Stimulated activated CD8-positive, alpha-beta memory T cell treated with anti-CD3 and anti-CD28 coated beads, Interleukin-4, amount 100 ng/mL, for 1 hour (primary cell): ENCODE data around the gene WDR45.

ENCODE experiments used
- DNase-seq, 2 donors: peaks; one replicate each; pipeline ENCODE4 v3.0.0-alpha.2; 2020; ENCODE audit warnings: low read depth in 2 of 2, low spot score in 1 of 2

The WDR45 gene

GRCh38 chrX:49073601-49074575 lies 5.8 kb downstream of the WDR45 start, which contains the start of gene PRAF2:
TSS of gene PRAF2 (minus strand) at chrX:49074002. CDS start at chrX:49073987, 15 bp downstream.
- DNase-seq, result peak; percentile 61 to 79

DNA sequence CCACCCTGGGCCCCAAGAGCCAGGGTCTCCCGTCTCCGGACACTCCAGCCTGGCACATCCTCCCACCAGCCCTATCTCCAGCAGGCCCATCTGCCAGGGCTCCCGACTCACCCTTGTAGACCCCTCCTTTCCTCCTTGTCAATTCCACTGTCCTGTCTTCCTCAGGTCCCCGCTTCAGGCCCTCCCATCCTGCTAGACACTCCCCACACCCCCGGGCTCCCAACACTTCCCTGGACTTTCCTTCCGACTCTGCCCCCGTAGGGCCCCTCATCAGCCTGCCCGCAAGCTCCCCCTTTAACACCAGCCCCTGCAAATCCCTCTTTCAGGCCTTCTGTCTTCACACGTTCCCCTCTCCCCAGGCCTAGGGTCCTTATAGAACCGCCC lies 7.0 kb downstream of the WDR45 start:
- DNase-seq, result no peak

DNA sequence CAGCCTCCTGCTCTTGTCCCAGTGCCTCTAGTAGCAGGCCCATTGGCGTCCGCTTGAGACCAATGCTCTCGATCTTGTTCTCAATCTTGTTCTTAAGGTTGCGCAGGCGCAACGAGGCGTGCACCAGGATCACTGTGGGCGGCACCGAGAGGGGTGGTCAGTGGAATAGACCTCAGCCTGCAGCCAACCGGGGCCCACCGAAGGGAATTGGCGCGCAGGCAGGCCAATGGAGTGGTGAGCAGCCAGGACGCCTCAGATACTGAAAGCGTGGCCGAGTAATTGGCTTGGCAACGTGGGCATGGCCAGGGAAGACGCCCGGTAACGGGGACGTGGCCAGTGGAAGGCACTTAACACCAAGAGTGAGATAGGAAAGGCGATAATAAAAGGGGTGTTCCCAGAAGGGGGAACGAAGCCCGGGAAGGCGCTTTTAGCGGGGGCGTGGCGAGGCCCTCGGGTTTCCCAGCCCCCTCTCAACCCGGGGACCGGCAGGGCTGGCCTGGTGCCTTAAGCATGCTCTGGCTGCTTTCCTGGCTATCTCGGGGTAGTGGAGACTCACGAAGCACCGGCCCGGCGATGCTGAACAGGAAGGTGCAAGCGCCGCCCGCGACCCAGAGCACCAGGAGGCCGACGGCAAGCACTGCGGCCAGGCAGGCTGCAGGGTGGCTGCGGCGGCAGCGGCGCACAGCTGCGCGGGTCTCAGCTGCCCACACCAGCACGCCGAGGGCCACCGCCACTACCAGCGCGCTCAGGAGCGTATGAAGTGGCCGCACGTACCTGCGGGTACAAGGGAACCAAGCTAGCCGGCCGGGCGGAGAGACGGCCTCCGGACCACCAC lies 7.6 kb downstream of the WDR45 start:
- no peak for DNase-seq

GRCh38 chrX:49070988-49071387 lies 8.7 kb downstream of the WDR45 start:
- no peak for DNase-seq

DNA sequence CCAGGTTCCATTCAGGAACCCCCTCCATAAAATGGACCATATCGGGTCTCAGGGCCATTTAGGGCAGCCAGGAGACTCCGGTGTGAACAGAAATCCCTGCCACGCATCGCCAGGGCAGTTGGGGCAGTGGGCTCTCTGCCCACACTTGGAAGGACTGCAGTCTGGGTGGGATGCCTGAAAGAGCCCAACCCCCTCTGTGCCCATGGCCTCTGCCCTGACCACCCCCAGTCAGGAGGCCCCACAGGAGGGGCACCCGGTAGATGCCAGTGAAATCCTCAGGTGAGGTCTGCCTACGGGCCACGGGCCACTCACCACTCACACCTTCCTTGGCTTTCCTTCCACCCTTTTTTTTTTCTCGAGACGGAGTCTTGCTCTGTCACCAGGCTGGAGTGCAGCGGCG lies 10.6 kb downstream of the WDR45 start:
- DNase-seq, result no peak

DNA sequence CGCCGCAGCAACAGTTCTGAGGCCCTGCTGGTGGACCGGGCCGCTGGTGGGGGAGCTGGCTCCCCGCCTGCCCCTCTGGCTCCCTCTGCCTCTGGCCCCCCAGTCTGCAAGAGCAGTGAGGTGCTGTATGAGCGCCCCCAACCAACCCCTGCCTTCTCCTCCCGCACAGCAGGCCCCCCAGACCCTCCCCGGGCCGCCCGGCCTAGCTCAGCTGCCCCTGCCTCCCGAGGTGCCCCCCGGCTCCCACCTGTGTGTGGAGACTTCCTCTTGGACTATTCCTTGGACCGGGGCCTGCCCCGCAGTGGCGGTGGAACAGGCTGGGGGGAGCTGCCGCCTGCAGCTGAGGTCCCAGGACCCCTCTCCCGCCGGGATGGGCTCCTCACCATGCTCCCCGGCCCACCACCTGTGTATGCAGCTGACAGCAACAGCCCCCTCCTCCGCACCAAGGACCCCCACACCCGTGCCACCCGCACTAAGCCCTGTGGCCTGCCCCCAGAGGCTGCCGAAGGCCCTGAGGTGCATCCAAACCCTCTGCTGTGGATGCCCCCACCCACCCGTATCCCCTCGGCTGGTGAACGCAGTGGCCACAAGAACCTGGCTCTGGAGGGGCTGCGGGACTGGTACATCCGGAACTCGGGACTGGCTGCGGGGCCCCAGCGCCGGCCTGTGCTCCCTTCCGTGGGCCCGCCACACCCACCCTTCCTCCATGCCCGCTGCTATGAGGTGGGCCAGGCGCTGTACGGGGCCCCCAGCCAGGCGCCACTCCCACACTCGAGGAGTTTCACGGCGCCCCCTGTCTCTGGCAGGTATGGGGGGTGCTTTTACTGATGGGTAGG lies 12.2 kb downstream of the WDR45 start:
- DNase-seq, result no peak

- DNase-seq, result no peak
Observed at GRCh38 chrX:49066690-49067089, 13.0 kb downstream of the WDR45 start.

DNA sequence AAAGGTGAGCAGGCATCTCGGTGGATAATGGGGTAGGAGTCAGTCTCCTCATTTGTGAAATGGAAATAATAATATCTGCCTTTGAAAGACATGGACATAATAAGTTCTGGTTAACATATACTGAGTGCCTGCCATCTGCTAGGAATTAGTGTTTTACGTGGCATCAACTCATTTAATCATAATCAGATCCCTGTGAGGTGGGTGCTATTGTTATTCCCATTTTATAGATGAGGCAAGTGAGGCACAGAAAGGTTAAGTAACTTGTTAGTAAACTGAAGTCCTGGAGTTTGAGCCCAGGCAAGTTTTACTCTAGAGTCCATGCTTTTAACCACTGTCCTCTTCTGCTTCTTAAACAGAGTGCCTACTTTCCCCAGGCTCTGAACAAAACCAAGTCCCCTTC lies 13.4 kb downstream of the WDR45 start:
- DNase-seq, result no peak

DNA sequence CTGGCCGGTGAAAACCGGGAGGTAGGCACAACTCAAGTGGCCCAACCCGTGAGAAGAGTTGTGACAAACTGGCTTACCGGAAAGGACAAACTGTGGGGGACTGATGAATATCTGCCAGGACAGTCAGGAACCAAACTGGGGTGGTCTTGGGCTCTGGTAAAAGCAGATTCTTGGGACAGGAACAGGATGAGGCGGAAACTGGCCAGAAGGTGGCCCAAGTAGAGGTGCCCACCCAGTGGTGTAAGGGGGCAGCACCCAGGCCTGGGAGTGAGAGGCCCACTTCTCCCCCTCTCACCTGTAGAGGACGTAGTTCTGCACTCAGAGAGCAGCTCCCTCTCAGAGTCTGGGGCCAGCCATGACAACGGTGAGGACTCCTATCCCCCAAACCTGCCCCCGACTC lies 15.0 kb downstream of the WDR45 start:
- DNase-seq, result no peak

- DNase-seq, result no peak
Observed at GRCh38 chrX:49064303-49064702, 15.4 kb downstream of the WDR45 start.

GRCh38 chrX:49063715-49064114 lies 16.0 kb downstream of the WDR45 start:
- no peak for DNase-seq

- no peak for DNase-seq
Observed at GRCh38 chrX:49061916-49062315, 17.8 kb downstream of the WDR45 start.

- no peak for DNase-seq
Observed at GRCh38 chrX:49061490-49061889, 18.2 kb downstream of the WDR45 start.

- no peak for DNase-seq
Observed at GRCh38 chrX:49060914-49061313, 18.8 kb downstream of the WDR45 start.

DNA sequence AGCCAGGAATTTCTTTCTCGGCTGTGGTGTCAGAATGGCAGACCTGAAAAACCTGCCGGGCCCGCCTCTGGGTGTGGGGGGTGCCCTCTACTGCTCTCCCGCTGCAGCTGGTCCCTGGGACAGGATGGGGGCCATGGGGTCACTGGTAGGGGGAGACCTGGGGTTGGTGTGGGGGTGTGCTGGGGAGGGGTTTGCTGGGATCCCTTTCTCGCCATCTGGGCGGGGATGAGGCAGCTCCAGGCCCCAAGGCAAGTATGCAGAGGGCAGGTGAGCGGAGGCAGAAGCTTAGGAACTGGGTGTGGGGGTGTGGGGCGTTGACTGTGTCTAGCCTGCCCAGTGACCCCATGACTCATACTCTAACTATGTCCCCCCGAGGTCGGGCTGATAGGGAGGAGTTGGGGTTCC lies 20.0 kb downstream of the WDR45 start:
- DNase-seq, result no peak

- no peak for DNase-seq
Observed at GRCh38 chrX:49059201-49059600, 20.5 kb downstream of the WDR45 start.

GRCh38 chrX:49058794-49059193 lies 20.9 kb downstream of the WDR45 start, which contains the start of gene CCDC120:
TSS of gene CCDC120 (plus strand) at chrX:49058999. CDS start at chrX:49062042, 3,043 bp downstream.
- no peak for DNase-seq

GRCh38 chrX:49054073-49054762 lies 25.5 kb downstream of the WDR45 start:
- DNase-seq, result no peak

DNA sequence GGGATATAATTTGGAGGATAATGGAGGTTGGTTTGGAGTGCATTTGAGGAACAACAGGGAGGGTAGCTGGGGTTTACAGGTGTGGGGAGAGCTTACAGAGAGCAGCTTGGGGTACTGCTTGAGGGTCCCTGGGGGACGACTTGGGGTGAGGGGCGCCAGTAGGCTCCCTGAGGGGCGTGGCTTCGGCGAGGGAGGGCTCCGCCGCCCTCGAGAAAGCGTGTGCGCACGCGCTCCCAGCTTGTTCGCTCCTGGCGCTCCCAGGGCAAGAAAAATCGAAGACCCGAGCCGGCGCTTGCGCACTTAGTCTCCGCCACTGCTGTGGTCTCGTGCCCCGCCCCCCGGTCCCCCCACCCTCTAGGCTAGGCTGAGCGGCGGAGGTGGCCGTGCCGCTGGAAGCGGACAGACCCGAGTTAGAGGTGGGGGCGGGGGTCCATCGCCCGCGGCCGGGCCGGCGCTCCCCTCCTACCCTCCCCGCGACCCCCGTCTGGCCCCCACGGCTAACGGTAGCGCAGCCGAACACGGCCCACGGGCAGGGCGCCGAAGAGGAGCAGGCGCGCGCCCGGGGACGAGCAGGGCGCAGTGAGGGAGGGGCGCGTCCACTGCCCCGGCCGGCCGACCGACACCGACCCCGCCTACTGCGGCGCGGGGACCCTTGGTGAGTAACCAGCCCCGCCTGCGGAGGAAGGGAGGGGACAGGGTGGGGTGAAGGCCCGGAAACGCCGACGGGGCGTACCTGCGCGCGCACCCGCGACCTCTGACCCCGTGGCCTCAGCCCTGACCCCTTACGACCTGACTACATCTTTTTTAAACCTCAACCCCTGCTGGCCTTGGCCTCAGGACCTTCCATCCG lies 26.2 kb downstream of the WDR45 start:
- DNase-seq, result peak in 1 of 2 donors; percentile 29

DNA sequence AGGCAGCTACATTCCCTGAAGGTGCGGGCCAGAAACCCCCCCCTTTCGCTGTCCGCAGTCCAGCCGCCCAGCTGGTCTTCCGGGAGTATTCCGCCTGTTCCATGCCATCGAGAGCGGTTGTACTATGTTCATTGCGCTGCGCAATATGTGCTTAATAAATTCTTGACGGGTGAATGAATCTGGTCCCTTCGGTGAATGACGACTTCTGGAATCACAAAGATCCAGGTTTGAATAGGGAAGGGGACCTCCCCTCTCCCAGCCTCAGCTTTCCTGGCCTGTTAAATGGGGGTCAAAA lies 35.8 kb downstream of the WDR45 start:
- no peak for DNase-seq
